Neuron (in vitro differentiated cells): Measurements from ENCODE around the gene TXNDC12.
"Not testable (repeated sequence)": the region's sequence is repeated elsewhere in the genome, so short reads cannot be mapped to it uniquely, and the experiment has no call there.

Source experiments
- H2AFZ ChIP-seq: one replicate; pipeline ENCODE4 v1.6.1; 2013; ENCODE audit warnings: low read depth, mild to moderate bottlenecking, inconsistent platforms, low read length, moderate library complexity
- H3K27me3 ChIP-seq: one replicate; pipeline ENCODE4 v1.6.1; 2013; ENCODE audit warnings: low read length; ENCODE audit not compliant: insufficient read depth
- H3K36me3 ChIP-seq: one replicate; pipeline ENCODE4 v1.6.1; 2013; ENCODE audit warnings: low read length; ENCODE audit not compliant: insufficient read depth
- H3K4me1 ChIP-seq: one replicate; pipeline ENCODE4 v1.6.1; 2013; ENCODE audit warnings: low read length; ENCODE audit not compliant: insufficient read depth
- H3K4me3 ChIP-seq: 2 replicates; pipeline ENCODE4 v1.5.1; 2013; ENCODE audit warnings: mild to moderate bottlenecking, low read length, moderate library complexity
- H3K9me3 ChIP-seq: one replicate; pipeline ENCODE4 v1.6.1; 2013; ENCODE audit warnings: low read length

Gene TXNDC12

GRCh38 chr1:52005548-52005947, 49.4 kb downstream of the TXNDC12 start:
- H3K27me3 ChIP-seq, H3K9me3 ChIP-seq, H2AFZ ChIP-seq: not testable (repeated sequence)

GRCh38 chr1:52003877-52004276, 51.1 kb downstream of the TXNDC12 start:
- no peak overlapping the region for H2AFZ ChIP-seq
- peaks cover 8% of the 10 kb centered on the region for H3K4me1 ChIP-seq
- no peaks in the 10 kb centered on the region for H3K36me3 ChIP-seq
- no peaks in the 10 kb centered on the region for H3K9me3 ChIP-seq
- peaks cover 9% of the 10 kb centered on the region for H3K27me3 ChIP-seq
- H3K4me3 ChIP-seq: no peak overlapping the region

More at GRCh38 chr1:52005548-52005947, 49.4 kb downstream of the TXNDC12 start:
- H3K4me1 ChIP-seq, H3K4me3 ChIP-seq, H3K36me3 ChIP-seq: not testable (repeated sequence)

GRCh38 chr1:52002038-52002917, 52.7 kb downstream of the TXNDC12 start:
- H3K9me3 ChIP-seq: no peaks in the 10 kb centered on the region
- no peak overlapping the region for H3K4me3 ChIP-seq
- H2AFZ ChIP-seq: no peak overlapping the region
- peaks cover 8% of the 10 kb centered on the region for H3K4me1 ChIP-seq
- peaks cover 10% of the 10 kb centered on the region for H3K27me3 ChIP-seq
- H3K36me3 ChIP-seq: no peaks in the 10 kb centered on the region

GRCh38 chr1:51998701-51999100, 56.3 kb downstream of the TXNDC12 start:
- Histone ChIP-seq H3K4me3 (no peak overlapping the region), H3K4me1 (no peaks in the 10 kb centered on the region), H3K36me3 (no peaks in the 10 kb centered on the region), H3K9me3 (no peaks in the 10 kb centered on the region), H2AFZ (no peak overlapping the region), H3K27me3 (peaks cover 16% of the 10 kb centered on the region)

- Histone ChIP-seq H3K4me1 (no peaks in the 10 kb centered on the region), H3K36me3 (no peaks in the 10 kb centered on the region), H3K9me3 (no peaks in the 10 kb centered on the region), H3K4me3 (no peak overlapping the region), H3K27me3 (peaks cover 16% of the 10 kb centered on the region), H2AFZ (no peak overlapping the region)
Observed at GRCh38 chr1:51997974-51998382, 57.0 kb downstream of the TXNDC12 start.

GRCh38 chr1:51990478-51990965, 64.5 kb downstream of the TXNDC12 start, which contains the start of gene RAB3B:
Gene RAB3B (minus strand): TSS chr1:51990700. CDS start chr1:51977117, 13,583 bp downstream.
- Histone ChIP-seq H3K36me3 (no peaks in the 10 kb centered on the region), H3K27me3 (peaks cover 36% of the 10 kb centered on the region), H3K4me3 (peak within 1 kb of the TSS; percentile 49), H3K4me1 (no peaks in the 10 kb centered on the region), H3K9me3 (no peaks in the 10 kb centered on the region), H2AFZ (peak within 1 kb of the TSS; percentile 94)

GRCh38 chr1:51989582-51990477, 65.2 kb downstream of the TXNDC12 start:
- peak overlapping the region; percentile 49 for H3K4me3 ChIP-seq
- H3K27me3 ChIP-seq: peaks cover 36% of the 10 kb centered on the region
- no peaks in the 10 kb centered on the region for H3K36me3 ChIP-seq
- peak overlapping the region; percentile 94 for H2AFZ ChIP-seq
- no peaks in the 10 kb centered on the region for H3K4me1 ChIP-seq
- H3K9me3 ChIP-seq: no peaks in the 10 kb centered on the region

- no peaks in the 10 kb centered on the region for H3K9me3 ChIP-seq
- H3K4me1 ChIP-seq: no peaks in the 10 kb centered on the region
- H2AFZ ChIP-seq: no peak overlapping the region
- no peak overlapping the region for H3K4me3 ChIP-seq
- no peaks in the 10 kb centered on the region for H3K36me3 ChIP-seq
- H3K27me3 ChIP-seq: peaks cover 36% of the 10 kb centered on the region
Observed at GRCh38 chr1:51988254-51988653, 66.7 kb downstream of the TXNDC12 start.

- Histone ChIP-seq H3K4me3 (no peak overlapping the region), H3K9me3 (no peaks in the 10 kb centered on the region), H2AFZ (no peak overlapping the region), H3K4me1 (no peaks in the 10 kb centered on the region), H3K27me3 (peaks cover 24% of the 10 kb centered on the region), H3K36me3 (no peaks in the 10 kb centered on the region)
Observed at GRCh38 chr1:51986718-51987117, 68.3 kb downstream of the TXNDC12 start.

GRCh38 chr1:51982161-51982560, 72.8 kb downstream of the TXNDC12 start:
- no peaks in the 10 kb centered on the region for H3K9me3 ChIP-seq

GRCh38 chr1:51981555-51981954, 73.4 kb downstream of the TXNDC12 start:
- Histone ChIP-seq H3K9me3 (no peaks in the 10 kb centered on the region), H3K4me1 (peaks cover 5% of the 10 kb centered on the region), H3K27me3 (no peaks in the 10 kb centered on the region), H3K4me3 (no peak overlapping the region), H2AFZ (no peak overlapping the region), H3K36me3 (no peaks in the 10 kb centered on the region)

More at GRCh38 chr1:51982161-51982560, 72.8 kb downstream of the TXNDC12 start:
- Histone ChIP-seq H3K4me3 (no peak overlapping the region), H3K36me3 (no peaks in the 10 kb centered on the region), H2AFZ (no peak overlapping the region), H3K27me3 (no peaks in the 10 kb centered on the region), H3K4me1 (peaks cover 5% of the 10 kb centered on the region)

- H3K4me3 ChIP-seq: no peak overlapping the region
- H3K9me3 ChIP-seq: no peaks in the 10 kb centered on the region
- H3K36me3 ChIP-seq: no peaks in the 10 kb centered on the region
- H3K27me3 ChIP-seq: no peaks in the 10 kb centered on the region
- no peak overlapping the region for H2AFZ ChIP-seq
- H3K4me1 ChIP-seq: peaks cover 5% of the 10 kb centered on the region
Observed at GRCh38 chr1:51978099-51978498, 76.9 kb downstream of the TXNDC12 start.
